ENCODE results near the gene FRYL.
"Not testable (repeated sequence)": the region's sequence is repeated elsewhere in the genome, so short reads cannot be mapped to it uniquely, and the experiment has no call there.

Gene FRYL

DNA sequence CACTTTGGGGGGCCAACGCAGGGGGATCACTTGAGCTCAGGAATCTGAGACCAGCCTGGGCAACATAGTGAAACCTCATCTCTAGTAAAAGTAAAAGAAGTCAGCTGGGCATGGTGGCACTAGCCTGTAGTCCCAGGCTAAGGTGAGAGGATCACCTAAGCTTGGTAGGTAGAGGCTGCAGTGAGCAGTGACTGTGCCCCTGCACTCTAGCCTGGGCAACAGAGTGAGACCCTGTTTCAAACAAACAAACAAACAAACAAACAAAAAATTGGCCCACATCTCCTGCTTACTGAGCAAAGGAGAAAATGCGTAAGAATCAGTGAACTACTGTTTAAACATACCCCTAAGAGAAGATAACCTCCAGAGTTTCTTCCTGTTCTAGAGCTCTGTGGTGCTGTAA is 85.3 kb downstream of the FRYL start:
- no peak for DNase-seq

- no peak for DNase-seq
Measured at GRCh38 chr4:48693856-48694574, 86.1 kb downstream of the FRYL start.

DNA sequence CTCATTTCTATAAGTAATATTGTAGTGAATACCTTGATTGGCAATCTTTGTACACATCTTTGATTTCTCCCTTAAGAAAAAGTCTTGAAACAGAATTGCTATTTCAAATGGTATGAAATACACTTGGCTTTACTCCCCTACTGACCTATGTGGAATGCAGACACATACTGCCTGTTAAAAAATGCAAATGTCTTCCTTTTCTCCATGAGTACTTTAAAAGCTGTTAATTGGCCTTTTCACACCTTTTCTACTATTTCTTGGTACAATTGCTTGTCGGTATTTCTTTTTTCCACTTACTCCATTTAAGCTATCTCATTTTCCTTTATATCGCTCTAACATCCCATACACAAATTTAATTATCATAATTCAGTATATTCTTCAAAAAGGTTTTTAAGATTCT is 87.2 kb downstream of the FRYL start:
- no peak for DNase-seq

DNA sequence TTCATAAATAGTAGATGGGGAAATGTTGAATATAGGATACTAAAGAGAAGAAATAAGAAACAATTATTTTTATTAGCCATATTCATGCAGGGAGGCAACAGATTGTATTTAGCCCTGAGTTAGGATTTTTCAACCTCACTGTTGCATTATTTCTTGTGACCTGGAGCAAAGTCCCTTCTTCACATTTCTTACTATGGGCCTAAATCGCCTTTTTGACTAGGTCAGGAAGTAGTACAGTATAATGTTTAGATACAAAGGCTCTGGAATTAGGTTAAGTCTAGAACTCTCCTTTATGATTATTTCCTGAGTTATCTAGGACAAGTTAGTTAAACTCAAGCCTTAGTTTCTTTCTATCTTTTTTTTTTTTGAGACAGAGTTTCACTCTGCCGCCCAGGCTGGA is 88.0 kb downstream of the FRYL start:
- DNase-seq, result no peak

- no peak for DNase-seq
Measured at GRCh38 chr4:48688953-48689352, 91.1 kb downstream of the FRYL start.

- no peak for DNase-seq
Measured at GRCh38 chr4:48687313-48688051, 92.6 kb downstream of the FRYL start.

GRCh38 chr4:48686369-48686768 is 93.7 kb downstream of the FRYL start:
- DNase-seq, result no peak

DNA sequence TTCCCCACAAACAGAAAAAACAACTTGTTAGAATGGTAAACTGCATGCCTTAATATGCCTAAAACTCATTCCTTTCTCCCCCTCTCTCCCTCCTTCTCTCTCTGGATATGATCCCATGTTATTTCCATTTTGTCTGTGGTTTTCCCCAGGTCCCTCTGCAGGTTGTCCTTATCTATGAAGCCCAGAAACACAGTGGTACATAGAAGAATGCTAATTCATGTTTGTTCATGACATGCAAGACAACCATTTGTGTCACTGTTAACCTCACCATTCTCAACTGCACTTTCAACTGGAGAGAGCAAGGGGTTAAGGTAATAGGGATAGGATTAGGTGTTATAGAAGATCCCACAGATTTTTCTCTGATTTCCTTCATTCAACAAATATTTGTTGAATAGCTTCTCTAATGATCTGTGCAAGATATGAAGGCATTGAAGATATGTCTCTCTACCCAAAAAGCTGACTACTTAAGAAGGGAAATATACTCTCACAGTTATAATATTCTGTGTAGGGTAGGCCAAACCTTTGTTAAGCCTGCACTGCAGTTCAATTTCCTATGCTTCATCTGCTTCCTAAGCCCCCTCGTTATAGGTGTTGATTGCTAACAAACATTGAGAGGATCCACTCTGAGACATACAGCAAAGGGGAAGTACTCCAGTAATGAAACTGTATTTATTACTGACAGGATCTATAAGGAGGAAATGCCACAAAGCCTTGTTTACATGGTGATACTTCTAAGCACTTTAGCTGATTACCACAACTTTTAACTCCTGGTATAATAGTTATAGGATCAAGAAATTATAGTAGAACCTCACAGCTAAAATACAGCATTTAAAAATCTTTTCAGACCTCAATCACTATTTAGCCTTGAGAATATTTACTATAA is 96.1 kb downstream of the FRYL start:
- DNase-seq, result no peak

DNA sequence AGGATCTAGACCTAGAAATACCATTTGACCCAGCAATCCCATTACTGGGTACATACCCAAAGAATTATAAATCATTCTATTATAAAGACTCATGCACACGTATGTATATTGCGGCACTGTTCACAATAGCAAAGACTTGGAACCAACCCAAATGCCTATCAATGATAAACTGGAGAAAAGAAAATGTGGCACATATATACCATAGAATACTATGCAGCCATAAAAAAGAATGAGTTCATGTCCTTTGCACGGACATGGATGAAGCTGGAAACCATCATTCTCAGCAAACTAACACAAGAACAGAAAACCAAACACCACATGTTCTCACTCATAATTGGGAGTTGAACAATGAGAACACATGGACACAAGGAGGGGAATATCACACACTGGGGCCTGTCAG is 97.2 kb downstream of the FRYL start:
- not testable (repeated sequence) for DNase-seq

- DNase-seq, result peak; percentile 34
Measured at GRCh38 chr4:48681856-48682255, 98.2 kb downstream of the FRYL start.

GRCh38 chr4:48680848-48681568 is 99.1 kb downstream of the FRYL start:
- no peak for DNase-seq

DNA sequence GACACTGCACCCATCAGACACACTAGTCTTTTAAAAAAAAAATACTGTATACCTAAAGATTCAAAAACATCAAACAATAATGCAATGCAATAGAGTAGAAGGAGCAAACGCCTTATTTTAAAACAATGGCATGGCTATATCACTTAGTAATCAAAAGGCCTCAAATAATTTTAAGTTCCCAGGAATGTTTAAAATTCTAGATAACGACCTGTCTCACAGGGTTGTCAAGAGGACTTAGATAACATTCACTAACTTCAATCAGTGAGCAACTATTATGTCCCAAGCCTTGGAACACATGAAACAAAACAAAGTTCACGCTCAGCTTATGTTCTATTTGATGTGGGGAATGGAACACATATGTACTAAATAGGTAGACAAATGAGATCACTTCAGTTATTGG is 106.5 kb downstream of the FRYL start:
- no peak for DNase-seq

DNA sequence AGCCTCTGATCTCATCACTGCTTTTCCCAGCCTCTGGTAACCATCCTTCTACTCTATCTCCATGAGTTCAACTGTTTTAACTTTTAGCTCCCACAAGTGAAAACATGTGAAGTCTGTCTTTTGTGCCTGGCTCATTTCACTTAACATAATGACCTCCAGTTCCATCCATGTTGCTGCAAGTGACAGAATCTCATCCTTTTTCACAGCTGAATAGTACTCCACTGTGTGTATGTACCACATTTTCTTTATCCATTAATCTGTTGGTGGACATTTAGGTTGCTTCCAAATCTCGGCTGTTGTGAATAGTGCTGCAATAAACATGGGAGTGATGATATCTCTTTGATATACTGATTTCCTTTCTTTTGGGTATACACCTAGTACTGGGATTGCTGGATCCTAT is 109.5 kb downstream of the FRYL start:
- DNase-seq, result no peak

GRCh38 chr4:48669086-48669485 is 111.0 kb downstream of the FRYL start:
- DNase-seq, result no peak

- DNase-seq, result no peak
Measured at GRCh38 chr4:48668254-48669017, 111.6 kb downstream of the FRYL start.

DNA sequence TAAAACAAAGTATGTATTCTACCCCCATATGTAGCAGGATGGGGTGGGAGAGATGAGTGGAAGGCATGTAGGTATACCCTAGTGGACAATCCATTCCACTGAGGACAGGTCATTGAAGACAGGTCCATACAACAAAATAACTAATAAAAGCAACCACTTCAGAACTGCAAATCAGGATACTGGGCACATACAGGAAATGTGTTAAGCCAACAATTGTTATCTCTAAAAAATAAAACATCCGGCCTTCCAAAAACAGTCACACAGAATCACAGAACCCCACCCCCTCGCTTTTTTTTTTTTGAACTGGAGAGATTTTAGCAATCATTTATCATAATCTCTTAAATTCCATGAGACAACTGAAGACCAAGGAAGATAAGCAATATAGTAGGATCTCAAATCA is 112.9 kb downstream of the FRYL start:
- DNase-seq, result no peak

DNA sequence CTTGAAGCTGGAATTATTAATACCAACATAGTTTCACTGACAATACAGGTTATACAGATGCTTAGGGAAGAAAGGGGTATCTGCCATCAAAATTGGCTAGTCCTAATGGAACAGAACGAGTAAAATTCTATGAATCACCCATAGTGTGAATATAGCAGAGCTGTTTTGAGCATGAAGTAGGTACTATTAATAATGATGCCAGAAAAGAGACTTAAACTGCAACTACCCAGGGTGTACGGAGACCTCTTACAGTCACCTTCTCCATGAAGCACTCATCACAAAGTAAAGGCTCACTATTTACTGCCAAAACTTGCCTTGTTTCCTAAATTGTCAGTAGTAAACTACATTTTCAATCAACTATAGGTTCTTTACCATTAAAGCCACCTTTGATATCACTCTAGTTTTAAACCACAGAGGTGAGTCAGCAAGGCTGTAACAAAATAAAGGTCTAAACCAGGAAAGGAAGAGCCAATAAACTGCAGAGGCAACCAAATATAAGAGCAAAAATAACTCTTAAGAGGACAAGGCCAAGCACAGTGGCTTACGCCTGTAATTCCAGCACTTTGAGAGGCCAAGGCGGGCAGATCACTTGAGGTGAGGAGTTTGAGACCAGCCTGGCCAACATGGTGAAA is 114.4 kb downstream of the FRYL start:
- DNase-seq, result no peak

DNA sequence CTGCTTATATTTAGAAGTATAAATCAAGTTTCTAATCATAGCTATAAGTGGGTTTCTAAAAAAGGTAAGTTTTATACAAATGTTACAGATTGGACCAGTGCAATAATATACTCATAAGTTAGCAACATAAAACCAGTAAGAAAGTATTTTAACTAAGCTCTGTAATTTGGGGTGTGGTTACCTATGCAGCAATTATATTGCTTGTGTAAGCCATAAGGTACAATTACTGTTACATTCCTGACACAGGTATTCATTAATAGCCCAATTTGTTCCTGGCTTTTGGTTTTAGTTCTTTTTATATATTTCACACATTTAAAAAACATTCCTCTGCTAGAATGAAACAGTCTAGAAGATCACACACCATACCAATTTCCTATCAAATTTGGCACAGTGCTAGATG is 115.1 kb downstream of the FRYL start:
- no peak for DNase-seq

DNA sequence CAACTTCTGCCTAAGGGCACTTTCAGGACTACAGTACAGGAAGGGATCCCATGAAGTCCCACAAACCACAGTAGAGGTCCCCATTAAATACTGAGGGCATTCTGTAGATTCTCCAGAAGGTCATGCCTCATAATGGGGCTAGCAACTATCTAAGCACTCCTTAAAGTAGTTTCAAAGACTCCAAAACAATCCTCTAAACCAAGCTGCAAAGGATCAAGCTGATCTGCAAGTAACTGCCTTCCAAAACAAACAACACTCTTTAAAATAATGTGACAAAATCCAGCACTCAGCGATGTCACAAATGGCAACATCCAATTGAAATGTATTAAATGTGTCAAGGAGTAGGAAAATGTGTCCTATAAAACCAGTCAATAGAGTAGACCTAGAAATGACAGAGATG is 118.7 kb downstream of the FRYL start:
- DNase-seq, result no peak

DNA sequence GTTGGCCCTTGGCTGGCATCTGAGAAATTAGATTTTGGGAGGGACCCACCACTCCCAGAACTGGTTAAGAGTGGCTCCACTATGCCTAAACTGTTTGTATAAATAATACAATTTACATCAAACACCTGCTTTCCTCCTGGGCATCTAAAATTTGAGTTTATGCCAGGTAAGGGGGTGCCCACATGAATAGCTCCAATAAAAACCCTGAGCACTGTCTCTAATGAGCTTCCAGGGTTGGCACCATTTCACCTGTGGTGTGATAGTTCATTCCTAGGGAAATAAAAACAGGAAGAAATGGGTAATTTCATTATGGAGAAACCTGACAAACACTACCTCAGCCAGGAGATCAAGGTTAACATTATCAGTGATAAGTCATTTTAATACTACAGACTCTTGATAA is 119.7 kb downstream of the FRYL start:
- DNase-seq, result no peak

DNA sequence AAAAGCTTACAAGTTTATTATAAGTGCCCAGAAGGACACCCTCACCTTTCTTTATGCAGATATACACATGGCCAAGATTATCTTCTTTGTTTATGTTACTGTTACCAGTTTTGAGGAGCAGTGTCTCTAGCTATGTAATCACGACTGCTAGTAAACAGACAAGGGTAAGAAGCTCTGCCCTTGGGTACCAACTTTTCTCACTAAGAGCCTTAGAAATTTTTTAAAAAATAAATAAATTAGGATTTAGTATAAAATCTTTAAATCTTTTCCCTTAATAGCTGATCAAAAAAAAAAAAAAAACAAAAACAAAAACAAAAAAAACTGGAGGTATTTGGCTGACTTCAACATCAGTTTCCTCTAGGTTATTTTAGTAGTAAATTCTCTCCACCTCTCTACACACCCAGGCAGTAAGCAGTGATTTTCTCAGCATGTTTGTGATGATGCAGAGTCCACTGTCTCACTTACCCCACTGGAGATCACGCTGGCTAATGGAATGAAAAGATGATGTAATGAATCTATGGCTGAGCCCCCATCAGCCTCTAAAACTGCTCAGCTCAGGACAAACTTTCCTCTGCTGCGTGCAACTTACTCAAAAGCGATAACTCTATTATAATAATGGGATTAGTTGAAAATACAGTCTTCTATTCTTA is 125.9 kb downstream of the FRYL start:
- no peak for DNase-seq
